Adrenal gland (tissue), 12 donors: Measurements from ENCODE around the gene ERAL1. TPM values are rescaled to one million over a fixed set of nuclear protein-coding genes. Genes with fewer than 3 reads are reported as not detected.

ENCODE experiments used
- DNase-seq, 7 donors: peaks; one replicate each; pipeline ENCODE4 v3.0.0-alpha.2; 2019 to 2020
- H3K27ac ChIP-seq, 5 donors: fragments of 200-600 bp; sonication (generic) in 4 of 5; 1 replicate in 3 of 5; 2 replicates in 2 of 5; pipeline versions ENCODE4 v1.5.1 to v1.8.0; 2016 to 2020; ENCODE audit warnings: mild to moderate bottlenecking in 1 of 5
- H3K27me3 ChIP-seq: fragments of 200-600 bp; 2 replicates; pipeline ENCODE4 v1.8.0; 2021
- H3K36me3 ChIP-seq, 2 donors: fragments of 200-600 bp; replicated peaks in 1 of 2; 1 replicate in 1 of 2; 2 replicates in 1 of 2; pipeline versions ENCODE4 v1.5.1 to v1.8.0; 2018 to 2022
- H3K4me1 ChIP-seq, 2 donors: fragments of 200-600 bp; replicated peaks in 1 of 2; 1 replicate in 1 of 2; 2 replicates in 1 of 2; pipeline versions ENCODE4 v1.5.1 to v1.8.0; 2018 to 2021
- H3K4me3 ChIP-seq, 4 donors: fragments of 200-600 bp; sonication (generic) in 3 of 4; one replicate each; pipeline ENCODE4 v1.5.1; 2016 to 2018
- H3K9me3 ChIP-seq, 3 donors: fragments of 200-600 bp; sonication (generic) in 1 of 3; replicated peaks in 1 of 3; 1 replicate in 2 of 3; 2 replicates in 1 of 3; pipeline versions ENCODE4 v1.5.1 to v1.8.0; 2016 to 2021
- POLR2A ChIP-seq, 2 donors: fragments of 450-650 bp; IDR thresholded peaks; one replicate each; pipeline ENCODE4 v1.6.1; 2017; ENCODE audit warnings: antibody characterized with exemption in 2 of 2, mild to moderate bottlenecking in 2 of 2, moderate library complexity in 1 of 2
- WGBS, 4 donors: extraction: QIAGEN DNeasy Blood & Tissue Kit in 2 of 4; methylation state at CpG; one replicate each; pipeline versions ENCODE4 v1.1.5 to v1.1.7; 2013 to 2017; 5-methylcytosine and 5-hydroxymethylcytosine counted together
- intact Hi-C, 2 donors: fragments of 100-400 bp; cut with DNase I; formaldehyde crosslinking; loops; one replicate each; pipeline versions ENCODE4 v1.14.1 to v1.15.0; 2022 to 2023
- polyA plus RNA-seq, 3 donors: library from polyadenylated mRNA; stranded (reverse); fragments of 200-250 nt in 2 of 3; fragments of 350-450 nt in 1 of 3; fragmentation: Illumina TruSeq in 1 of 3; extraction: RNeasy Lipid Tissue Mini Kit (QIAGEN cat#74804) in 1 of 3; gene quantifications; one replicate each; pipeline ENCODE4 v1.2.3, GENCODE V29; 2013 to 2014
- total RNA-seq, 9 donors: library from RNA; depleted of rRNA in 4 of 9; stranded (reverse); fragments of >200 nt in 4 of 9; fragments of 120-200 nt in 1 of 9; fragmentation: NEBNext Ultra II Directional in 1 of 9; extraction: Animal tissue kit (Norgen Biotek cat#: 25700) in 1 of 9; gene quantifications; one replicate each; pipeline versions ENCODE4 v1.1.0 to v1.2.4, GENCODE V29; 2013 to 2023
- TF ChIP-seq, protein P1 (sequence below), 6 experiments: fragments of 450-650 bp in 4 of 6; fragments of 200-600 bp in 2 of 6; sonication (generic) in 1 of 6; IDR thresholded peaks; 1 replicate in 5 of 6; 2 replicates in 1 of 6; pipeline versions ENCODE4 v1.5.1 to v1.8.0; 2016 to 2021; ENCODE audit warnings: antibody characterized with exemption in 6 of 6, mild to moderate bottlenecking in 2 of 6, moderate library complexity in 1 of 6
- donor health status: healthy with polysubstance abuse.
- donor health status: Bipolar disorder and iron deficiency.
- donor health status: DM: yes; HTN: yes; CAD: no.
- donor health status: DM: no; HTN: no; CAD: no.
- donor health status: DM: no; HTN: no; CAD: no.
- donor health status: DM: yes; HTN: yes; CAD: no.

The ERAL1 gene
- total and polyA plus RNA-seq, 12 donors, result 42.8 to 80.8 (median 55.1) TPM

GRCh38 chr17:28882154-28882895 lies 27.5 kb downstream of the ERAL1 start:
- 93 to 100% (median 95%) methylated on average over 8 to 18 of the region's 18 CpGs for WGBS, 4 donors
- no peak for DNase-seq
- H3K4me1 ChIP-seq, result no peaks in the 10 kb centered on the region
- TF ChIP-seq, protein P1, sequence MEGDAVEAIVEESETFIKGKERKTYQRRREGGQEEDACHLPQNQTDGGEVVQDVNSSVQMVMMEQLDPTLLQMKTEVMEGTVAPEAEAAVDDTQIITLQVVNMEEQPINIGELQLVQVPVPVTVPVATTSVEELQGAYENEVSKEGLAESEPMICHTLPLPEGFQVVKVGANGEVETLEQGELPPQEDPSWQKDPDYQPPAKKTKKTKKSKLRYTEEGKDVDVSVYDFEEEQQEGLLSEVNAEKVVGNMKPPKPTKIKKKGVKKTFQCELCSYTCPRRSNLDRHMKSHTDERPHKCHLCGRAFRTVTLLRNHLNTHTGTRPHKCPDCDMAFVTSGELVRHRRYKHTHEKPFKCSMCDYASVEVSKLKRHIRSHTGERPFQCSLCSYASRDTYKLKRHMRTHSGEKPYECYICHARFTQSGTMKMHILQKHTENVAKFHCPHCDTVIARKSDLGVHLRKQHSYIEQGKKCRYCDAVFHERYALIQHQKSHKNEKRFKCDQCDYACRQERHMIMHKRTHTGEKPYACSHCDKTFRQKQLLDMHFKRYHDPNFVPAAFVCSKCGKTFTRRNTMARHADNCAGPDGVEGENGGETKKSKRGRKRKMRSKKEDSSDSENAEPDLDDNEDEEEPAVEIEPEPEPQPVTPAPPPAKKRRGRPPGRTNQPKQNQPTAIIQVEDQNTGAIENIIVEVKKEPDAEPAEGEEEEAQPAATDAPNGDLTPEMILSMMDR (IDR thresholded peaks at IDR 0.05), result no peak
- H3K4me3 ChIP-seq, result no peak overlapping the region
- no peak overlapping the region for H3K27ac ChIP-seq
- H3K27me3 ChIP-seq, result no peaks in the 10 kb centered on the region
- no peaks in the 10 kb centered on the region for H3K9me3 ChIP-seq
- peaks cover 0 to 69% of the 10 kb centered on the region in 2 donors for H3K36me3 ChIP-seq
- intact Hi-C loops, result no loop called here

DNA sequence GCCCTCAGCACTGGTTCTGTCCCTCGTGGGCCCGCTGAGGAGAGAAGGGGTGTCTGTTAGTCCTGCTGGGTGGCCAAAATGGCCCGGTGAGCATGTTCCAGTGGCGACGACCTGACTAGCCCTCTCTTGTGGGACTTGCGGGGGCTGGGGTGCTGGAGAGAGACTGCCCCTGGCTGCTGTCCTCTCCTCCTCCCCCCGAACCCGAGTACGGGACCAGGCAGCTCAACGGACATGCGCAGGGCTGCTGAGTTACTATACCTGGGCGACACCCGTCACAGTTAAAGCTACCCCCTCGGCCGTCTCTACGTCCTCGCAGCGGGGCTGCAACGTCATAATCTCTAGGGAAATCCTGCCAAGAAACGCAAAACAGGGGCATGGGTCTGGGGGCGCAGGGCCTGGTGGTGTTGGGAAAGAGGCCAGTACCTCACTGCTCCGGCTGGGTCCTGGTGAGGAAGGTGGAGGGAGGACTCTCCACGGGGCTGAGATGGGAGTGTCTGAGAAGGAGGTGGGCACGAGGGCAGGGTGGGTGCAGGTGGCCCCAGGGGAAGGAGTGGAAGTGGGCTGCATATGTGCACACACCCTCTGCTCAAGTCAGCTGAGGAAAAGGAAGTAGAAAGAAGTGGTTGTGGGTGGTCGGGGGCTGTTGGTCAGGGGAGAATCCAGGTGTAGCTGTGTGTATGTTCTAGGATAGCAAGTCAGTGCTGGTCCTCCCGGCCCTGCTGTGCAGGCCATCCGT lies 29.3 kb downstream of the ERAL1 start:
- DNase-seq, result no peak
- no peak overlapping the region for H3K27ac ChIP-seq
- 88 to 91% (median 88%) methylated on average over 21 to 27 of the region's 27 CpGs for WGBS, 4 donors
- TF ChIP-seq, protein P1 (IDR thresholded peaks at IDR 0.05), result no peak
- TF ChIP-seq POLR2A (IDR thresholded peaks at IDR 0.05), result no peak
- H3K4me1 ChIP-seq, result no peaks in the 10 kb centered on the region
- H3K36me3 ChIP-seq, result peaks cover 0 to 64% of the 10 kb centered on the region in 2 donors
- intact Hi-C loops, result no loop called here
- H3K9me3 ChIP-seq, result no peaks in the 10 kb centered on the region
- H3K4me3 ChIP-seq, result no peak overlapping the region
- no peaks in the 10 kb centered on the region for H3K27me3 ChIP-seq

GRCh38 chr17:28885363-28885762 lies 30.5 kb downstream of the ERAL1 start:
- no peak overlapping the region for H3K27ac ChIP-seq
- H3K27me3 ChIP-seq, result no peaks in the 10 kb centered on the region
- intact Hi-C loops, result no loop called here
- 89 to 96% (median 93%) methylated on average over 4 of the region's 4 CpGs for WGBS, 4 donors
- H3K9me3 ChIP-seq, result no peaks in the 10 kb centered on the region
- peaks cover 0 to 52% of the 10 kb centered on the region in 2 donors for H3K36me3 ChIP-seq
- DNase-seq, result no peak
- no peaks in the 10 kb centered on the region for H3K4me1 ChIP-seq
- H3K4me3 ChIP-seq, result no peak overlapping the region
- TF ChIP-seq, protein P1 (IDR thresholded peaks at IDR 0.05), result no peak
- TF ChIP-seq POLR2A (IDR thresholded peaks at IDR 0.05), result no peak

- Histone ChIP-seq H3K9me3 (no peaks in the 10 kb centered on the region), H3K27ac (no peak overlapping the region), H3K4me3 (no peak overlapping the region), H3K27me3 (no peaks in the 10 kb centered on the region), H3K4me1 (no peaks in the 10 kb centered on the region), H3K36me3 (peaks cover 0 to 46% of the 10 kb centered on the region in 2 donors)
- intact Hi-C loops, result no loop called here
- DNase-seq, result no peak
- WGBS, 4 donors, result 86 to 98% (median 88%) methylated on average over 5 to 10 of the region's 10 CpGs
- TF ChIP-seq, protein P1 (IDR thresholded peaks at IDR 0.05), result no peak
- no peak for TF ChIP-seq POLR2A (IDR thresholded peaks at IDR 0.05)
Observed at GRCh38 chr17:28885951-28886350, 31.1 kb downstream of the ERAL1 start.
